Uterus (tissue), 4 donors: ENCODE data around the gene DLGAP1. TPM values are rescaled to one million over a fixed set of nuclear protein-coding genes. Genes with fewer than 3 reads are reported as not detected.
A peak's percentile ranks its signal among the peaks of the same experiment; 100 is the strongest.

Experiments used
- DNase-seq, 2 donors: peaks; one replicate each; pipeline ENCODE4 v3.0.0-alpha.2; 2019 to 2020
- H3K27ac ChIP-seq, 2 donors: fragments of 200-600 bp; sonication (generic); 1 replicate in 1 of 2; 2 replicates in 1 of 2; pipeline ENCODE4 v1.5.1; 2016 to 2018
- H3K27me3 ChIP-seq, 2 donors: fragments of 200-600 bp; sonication (generic); one replicate each; pipeline ENCODE4 v1.5.1; 2018 to 2019; ENCODE audit warnings: control low read depth in 1 of 2
- H3K36me3 ChIP-seq, 2 donors: fragments of 200-600 bp; sonication (generic); one replicate each; pipeline ENCODE4 v1.5.1; 2019; ENCODE audit warnings: control low read depth in 1 of 2
- H3K4me1 ChIP-seq, 2 donors: fragments of 200-600 bp; sonication (generic); one replicate each; pipeline ENCODE4 v1.5.1; 2018 to 2019; ENCODE audit warnings: control low read depth in 1 of 2
- H3K4me3 ChIP-seq, 2 donors: fragments of 200-600 bp; sonication (generic); 1 replicate in 1 of 2; 2 replicates in 1 of 2; pipeline ENCODE4 v1.5.1; 2018 to 2019; ENCODE audit warnings: mild to moderate bottlenecking in 1 of 2
- H3K9me3 ChIP-seq, 2 donors: fragments of 200-600 bp; sonication (generic); one replicate each; pipeline ENCODE4 v1.5.1; 2019; ENCODE audit warnings: control low read depth in 1 of 2
- CTCF ChIP-seq, 4 experiments: fragments of 200-600 bp in 2 of 4; fragments of 450-650 bp in 2 of 4; sonication (generic) in 2 of 4; IDR thresholded peaks; one replicate each; pipeline ENCODE4 v1.5.1; 2016 to 2019; ENCODE audit warnings: antibody characterized with exemption in 4 of 4, mild to moderate bottlenecking in 2 of 4, moderate library complexity in 1 of 4
- POLR2A ChIP-seq, 2 donors: fragments of 450-650 bp; IDR thresholded peaks; one replicate each; pipeline ENCODE4 v1.6.1; 2016; ENCODE audit warnings: antibody characterized with exemption in 2 of 2, mild to moderate bottlenecking in 1 of 2, moderate library complexity in 1 of 2
- intact Hi-C: fragments of 100-400 bp; cut with DNase I; formaldehyde crosslinking; loops from one replicate; pipeline ENCODE4 v1.15.1; 2023; ENCODE audit warnings: low total_unique reads
- total RNA-seq, 4 donors: library from RNA; depleted of rRNA in 3 of 4; stranded (reverse); fragments of >200 nt in 3 of 4; gene quantifications; one replicate each; pipeline versions ENCODE4 v1.1.0 to v1.2.4, GENCODE V29; 2014 to 2023
- donor health status: DM: yes; HTN: yes; CAD: no.

The DLGAP1 gene
- total RNA-seq, 4 donors from 2014 or later = 1.0 to 9.6 (median 3.3) TPM

GRCh38 chr18:3667255-3668137, 787.6 kb downstream of the DLGAP1 start:
- no peak for DNase-seq
- no peaks in the 10 kb centered on the region for H3K36me3 ChIP-seq
- H3K4me3 ChIP-seq = no peak overlapping the region
- H3K4me1 ChIP-seq = no peaks in the 10 kb centered on the region
- intact Hi-C loops = loop anchor here (2.0 kb wide), 1 partner anchor 387 kb away; no protein-coding TSS in a partner anchor
- no peak for TF ChIP-seq POLR2A (IDR thresholded peaks at IDR 0.05)
- no peak for TF ChIP-seq CTCF (IDR thresholded peaks at IDR 0.05)
- H3K27me3 ChIP-seq = no peaks in the 10 kb centered on the region
- H3K9me3 ChIP-seq = no peaks in the 10 kb centered on the region
- H3K27ac ChIP-seq = no peak overlapping the region

GRCh38 chr18:3666526-3667254, 788.4 kb downstream of the DLGAP1 start:
- Histone ChIP-seq H3K27ac (no peak overlapping the region), H3K27me3 (no peaks in the 10 kb centered on the region), H3K9me3 (no peaks in the 10 kb centered on the region), H3K4me3 (no peak overlapping the region), H3K36me3 (no peaks in the 10 kb centered on the region), H3K4me1 (no peaks in the 10 kb centered on the region)
- TF ChIP-seq POLR2A (IDR thresholded peaks at IDR 0.05) (no peak), CTCF (IDR thresholded peaks at IDR 0.05) (no peak)
- DNase-seq = no peak
- intact Hi-C loops = loop anchor here (2.0 kb wide), 1 partner anchor 386 kb away; no protein-coding TSS in a partner anchor

- Histone ChIP-seq H3K9me3 (no peaks in the 10 kb centered on the region), H3K27ac (peak overlapping the region; percentile 62 to 68), H3K27me3 (no peaks in the 10 kb centered on the region), H3K4me1 (no peaks in the 10 kb centered on the region), H3K4me3 (peak overlapping the region in 1 of 2 donors; percentile 7), H3K36me3 (no peaks in the 10 kb centered on the region)
- intact Hi-C loops = loop anchor here (2.0 kb wide), 1 partner anchor 385 kb away; no protein-coding TSS in a partner anchor
- TF ChIP-seq CTCF (IDR thresholded peaks at IDR 0.05) = peak; percentile 84 to 97 (median 93)
- no peak for TF ChIP-seq POLR2A (IDR thresholded peaks at IDR 0.05)
- peak; percentile 83 to 88 for DNase-seq
These were observed 789.2 kb downstream of the DLGAP1 start for GRCh38 chr18:3665780-3666525.

GRCh38 chr18:3665204-3665603, 789.9 kb downstream of the DLGAP1 start:
- no peaks in the 10 kb centered on the region for H3K4me1 ChIP-seq
- TF ChIP-seq POLR2A (IDR thresholded peaks at IDR 0.05) = no peak
- no peak for TF ChIP-seq CTCF (IDR thresholded peaks at IDR 0.05)
- no peaks in the 10 kb centered on the region for H3K9me3 ChIP-seq
- DNase-seq = no peak
- H3K4me3 ChIP-seq = no peak overlapping the region
- no peaks in the 10 kb centered on the region for H3K27me3 ChIP-seq
- no peaks in the 10 kb centered on the region for H3K36me3 ChIP-seq
- H3K27ac ChIP-seq = no peak overlapping the region
- intact Hi-C loops = no loop called here
